ENCODE measurements around the gene LAPTM5. TPM values are rescaled to one million over a fixed set of nuclear protein-coding genes. Genes with fewer than 3 reads are reported as not detected.

LAPTM5 gene
- total and polyA plus RNA-seq, 2 of the 13 experiments (the other 11 are each of a cell fraction or from before 2014, with no cell fraction given): 0.41 to 0.86 TPM

DNA sequence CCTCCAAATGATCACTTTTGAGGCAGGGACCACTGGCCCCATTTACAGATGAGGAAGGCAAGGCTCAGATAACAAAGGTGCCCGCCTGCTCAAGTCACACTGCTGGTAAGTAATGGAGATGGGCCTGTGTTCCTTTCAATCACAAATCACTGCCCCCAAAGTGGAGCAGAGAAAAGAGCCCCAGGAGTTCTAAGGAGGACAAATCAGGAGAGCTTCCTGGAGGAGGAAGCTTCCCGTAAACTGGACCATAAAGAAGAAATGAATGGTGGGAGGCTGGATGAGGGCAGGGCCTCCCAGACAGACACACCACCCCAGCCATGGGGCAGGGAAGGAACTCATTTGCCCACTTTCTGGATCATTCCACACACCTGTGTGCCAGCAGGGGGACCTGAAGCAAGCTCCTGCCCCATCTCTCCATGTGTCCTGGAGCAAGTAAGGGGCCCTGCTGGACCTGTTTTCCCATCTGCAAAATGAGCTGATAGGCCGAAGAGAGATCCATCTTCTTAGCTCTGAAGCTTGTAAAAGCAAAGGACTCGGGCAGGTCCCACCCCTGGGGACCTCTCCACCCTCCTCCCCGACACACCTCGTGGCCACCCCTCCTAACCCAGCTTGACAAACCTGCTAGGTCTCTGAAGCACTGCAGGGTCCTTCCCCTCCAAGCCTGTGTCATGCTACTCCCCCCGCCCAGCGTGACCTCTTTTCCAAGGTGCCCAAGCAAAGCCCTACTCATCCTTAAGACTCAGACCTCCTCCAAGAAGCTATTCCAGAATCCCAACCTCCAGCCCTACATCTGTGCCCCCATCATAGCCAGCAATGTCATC, 5.5 kb downstream of the LAPTM5 start:
- POLR2A ChIA-PET: interaction anchor here (0.8 kb wide), 1 partner anchor 8 kb away, joined by 3 read pairs; no protein-coding TSS in a partner anchor
- H3K9me3 ChIP-seq (ENCODE audit: low read length): no peaks in the 10 kb centered on the region
- H3K36me3 ChIP-seq (replicated peaks in 1 of 2; ENCODE audit: control insufficient read depth in 1 of 2, insufficient read depth in 2 of 2, low read length in 2 of 2): no peaks in the 10 kb centered on the region
- H3K4me1 ChIP-seq (ENCODE audit: insufficient read depth, low read length): peaks cover 44% of the 10 kb centered on the region
- no peak overlapping the region for H3K4me2 ChIP-seq (ENCODE audit: low read depth, low read length)
- ATAC-seq: no peak
- no peak overlapping the region for H3K9ac ChIP-seq (ENCODE audit: insufficient read depth, low read depth, low read length)
- no peak overlapping the region for H3K4me3 ChIP-seq (replicated peaks in 1 of 3; ENCODE audit: insufficient read depth in 1 of 3, low read depth in 2 of 3, low read length in 3 of 3)
- no peak for FAIRE-seq
- TF ChIP-seq, protein P1, sequence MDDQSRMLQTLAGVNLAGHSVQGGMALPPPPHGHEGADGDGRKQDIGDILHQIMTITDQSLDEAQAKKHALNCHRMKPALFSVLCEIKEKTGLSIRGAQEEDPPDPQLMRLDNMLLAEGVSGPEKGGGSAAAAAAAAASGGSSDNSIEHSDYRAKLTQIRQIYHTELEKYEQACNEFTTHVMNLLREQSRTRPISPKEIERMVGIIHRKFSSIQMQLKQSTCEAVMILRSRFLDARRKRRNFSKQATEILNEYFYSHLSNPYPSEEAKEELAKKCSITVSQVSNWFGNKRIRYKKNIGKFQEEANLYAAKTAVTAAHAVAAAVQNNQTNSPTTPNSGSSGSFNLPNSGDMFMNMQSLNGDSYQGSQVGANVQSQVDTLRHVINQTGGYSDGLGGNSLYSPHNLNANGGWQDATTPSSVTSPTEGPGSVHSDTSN (CRISPR knock-in tag; IDR thresholded peaks at IDR 0.05; ENCODE audit: borderline replicate concordance): no peak
- TF ChIP-seq ZNF329 (CRISPR knock-in tag; IDR thresholded peaks at IDR 0.05; ENCODE audit: low read depth): no peak
- TF ChIP-seq JARID2 (CRISPR knock-in tag; IDR thresholded peaks at IDR 0.05; ENCODE audit: insufficient replicate concordance): no peak
- TF ChIP-seq MAFK (conservative IDR thresholded peaks at IDR 0.05 in 1 of 2, IDR thresholded peaks at IDR 0.05 in 1 of 2; ENCODE audit: low read length in 2 of 2): no peak
- TF ChIP-seq, protein P2, sequence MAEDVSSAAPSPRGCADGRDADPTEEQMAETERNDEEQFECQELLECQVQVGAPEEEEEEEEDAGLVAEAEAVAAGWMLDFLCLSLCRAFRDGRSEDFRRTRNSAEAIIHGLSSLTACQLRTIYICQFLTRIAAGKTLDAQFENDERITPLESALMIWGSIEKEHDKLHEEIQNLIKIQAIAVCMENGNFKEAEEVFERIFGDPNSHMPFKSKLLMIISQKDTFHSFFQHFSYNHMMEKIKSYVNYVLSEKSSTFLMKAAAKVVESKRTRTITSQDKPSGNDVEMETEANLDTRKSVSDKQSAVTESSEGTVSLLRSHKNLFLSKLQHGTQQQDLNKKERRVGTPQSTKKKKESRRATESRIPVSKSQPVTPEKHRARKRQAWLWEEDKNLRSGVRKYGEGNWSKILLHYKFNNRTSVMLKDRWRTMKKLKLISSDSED (CRISPR knock-in tag; IDR thresholded peaks at IDR 0.05): no peak
- TF ChIP-seq MAZ (IDR thresholded peaks at IDR 0.05; ENCODE audit: borderline replicate concordance, low read depth, low read length): no peak
- no peak for TF ChIP-seq MAZ (CRISPR knock-in tag; IDR thresholded peaks at IDR 0.05; ENCODE audit: low read depth)
- no peak for TF ChIP-seq ZIK1 (CRISPR knock-in tag; IDR thresholded peaks at IDR 0.05; ENCODE audit: borderline replicate concordance, low read depth)
- TF ChIP-seq ZNF33A (CRISPR knock-in tag; IDR thresholded peaks at IDR 0.05; ENCODE audit: borderline replicate concordance): no peak
- no peak for TF ChIP-seq REXO4 (CRISPR knock-in tag; IDR thresholded peaks at IDR 0.05; ENCODE audit: borderline replicate concordance)
- TF ChIP-seq, protein P3, sequence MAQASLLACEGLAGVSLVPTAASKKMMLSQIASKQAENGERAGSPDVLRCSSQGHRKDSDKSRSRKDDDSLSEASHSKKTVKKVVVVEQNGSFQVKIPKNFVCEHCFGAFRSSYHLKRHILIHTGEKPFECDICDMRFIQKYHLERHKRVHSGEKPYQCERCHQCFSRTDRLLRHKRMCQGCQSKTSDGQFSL (CRISPR knock-in tag; IDR thresholded peaks at IDR 0.05): no peak
- no peak for TF ChIP-seq KDM4B (CRISPR knock-in tag; IDR thresholded peaks at IDR 0.05)
- no peak for TF ChIP-seq ZNF672 (CRISPR knock-in tag; IDR thresholded peaks at IDR 0.05)
- TF ChIP-seq, protein P4, sequence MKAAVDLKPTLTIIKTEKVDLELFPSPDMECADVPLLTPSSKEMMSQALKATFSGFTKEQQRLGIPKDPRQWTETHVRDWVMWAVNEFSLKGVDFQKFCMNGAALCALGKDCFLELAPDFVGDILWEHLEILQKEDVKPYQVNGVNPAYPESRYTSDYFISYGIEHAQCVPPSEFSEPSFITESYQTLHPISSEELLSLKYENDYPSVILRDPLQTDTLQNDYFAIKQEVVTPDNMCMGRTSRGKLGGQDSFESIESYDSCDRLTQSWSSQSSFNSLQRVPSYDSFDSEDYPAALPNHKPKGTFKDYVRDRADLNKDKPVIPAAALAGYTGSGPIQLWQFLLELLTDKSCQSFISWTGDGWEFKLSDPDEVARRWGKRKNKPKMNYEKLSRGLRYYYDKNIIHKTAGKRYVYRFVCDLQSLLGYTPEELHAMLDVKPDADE (CRISPR knock-in tag; IDR thresholded peaks at IDR 0.05): no peak
- no peak for TF ChIP-seq ARHGAP35 (CRISPR knock-in tag; IDR thresholded peaks at IDR 0.05; ENCODE audit: borderline replicate concordance)
- TF ChIP-seq ZMYM4 (CRISPR knock-in tag; IDR thresholded peaks at IDR 0.05): no peak
- no peak for TF ChIP-seq SMC3 (IDR thresholded peaks at IDR 0.05; ENCODE audit: low read length)
- TF ChIP-seq ZSCAN25 (CRISPR knock-in tag; IDR thresholded peaks at IDR 0.05): no peak
- no peak for TF ChIP-seq ZBTB21 (CRISPR knock-in tag; IDR thresholded peaks at IDR 0.05)
- WGBS (ENCODE audit: low lambda C conversion rate): 50% methylated on average over 8 of the region's 8 CpGs
- BruUV-seq (replicated peaks): no TSS peak
- DNase-seq (ENCODE audit: low spot score): no peak
- in situ Hi-C loops (cut with HindIII; ENCODE audit: extremely low pct_ligation_motif_present, low pct_unique_long_range_greater_than_20kb) (no loop called here), intact Hi-C loops (cut with micrococcal nuclease; ENCODE audit: unreplicated experiment) (no loop called here)
- no peak overlapping the region for H3K27ac ChIP-seq (ENCODE audit: extremely low read length, insufficient read depth, low read length)
- no peak overlapping the region for H2AFZ ChIP-seq (ENCODE audit: low read length)
- no peaks in the 10 kb centered on the region for H4K20me1 ChIP-seq (ENCODE audit: insufficient read depth, low read length)
- CTCF ChIA-PET (ENCODE audit: low intra/inter-chr PET ratio, low total read pairs): no interaction called here
- H3K27me3 ChIP-seq (ENCODE audit: control insufficient read depth in 1 of 2, insufficient read depth in 2 of 2, low read length in 2 of 2): 0 out of 5 replicates have a peak, but pooled peaks cover 0 to 5% of the 10 kb centered on the region in 2 experiments
- H3K79me2 ChIP-seq (ENCODE audit: insufficient read depth, low read length): no peaks in the 10 kb centered on the region

Measured in HepG2 (cell line).